Activated CD4-positive, alpha-beta T cell treated with anti-CD3 and anti-CD28 coated beads for 48 hours (primary cell): ENCODE results near the gene NGDN.

Source experiments
- DNase-seq: peaks from one replicate; pipeline ENCODE4 v3.0.0-alpha.2; 2020

Gene NGDN

DNA sequence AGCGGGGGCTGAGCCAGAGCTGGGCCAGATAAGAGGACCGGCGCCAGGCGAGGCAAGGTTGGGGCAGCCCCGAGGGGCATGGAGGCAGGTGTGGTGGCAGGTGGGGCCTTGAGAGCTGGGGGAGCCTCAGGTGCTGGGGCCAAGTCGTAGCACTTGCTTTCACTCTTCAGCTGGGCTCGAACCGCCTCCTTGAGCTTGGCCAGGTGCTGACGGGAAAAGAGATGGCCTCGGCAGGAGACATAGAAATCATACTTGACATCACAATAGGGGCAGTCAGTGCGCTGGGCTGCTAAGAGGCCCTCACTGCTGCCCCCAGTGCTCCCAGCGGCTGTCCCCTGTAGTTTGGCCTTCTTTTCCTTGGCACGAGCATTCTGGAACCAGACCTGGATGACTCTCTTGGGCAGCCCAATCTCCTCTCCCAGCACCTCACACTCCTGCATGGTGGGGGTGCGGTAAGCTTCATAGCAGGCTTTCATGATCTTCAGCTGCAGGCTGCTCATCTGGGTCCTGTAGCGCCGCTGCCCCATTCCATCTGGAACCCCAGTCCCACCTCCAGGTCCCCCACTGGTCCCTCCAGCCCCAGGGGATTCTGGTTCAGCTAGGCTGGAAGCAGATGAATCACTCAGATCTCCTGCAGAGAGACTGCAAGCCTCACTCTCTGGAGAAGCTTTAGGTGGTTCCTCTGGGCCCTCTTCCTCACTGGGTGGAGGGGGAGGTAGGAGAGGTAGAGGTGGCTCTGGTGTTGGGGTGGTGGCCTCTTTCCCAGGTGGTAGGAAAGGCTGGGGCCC is 53.9 kb downstream of the NGDN start:
- DNase-seq = no peak

DNA sequence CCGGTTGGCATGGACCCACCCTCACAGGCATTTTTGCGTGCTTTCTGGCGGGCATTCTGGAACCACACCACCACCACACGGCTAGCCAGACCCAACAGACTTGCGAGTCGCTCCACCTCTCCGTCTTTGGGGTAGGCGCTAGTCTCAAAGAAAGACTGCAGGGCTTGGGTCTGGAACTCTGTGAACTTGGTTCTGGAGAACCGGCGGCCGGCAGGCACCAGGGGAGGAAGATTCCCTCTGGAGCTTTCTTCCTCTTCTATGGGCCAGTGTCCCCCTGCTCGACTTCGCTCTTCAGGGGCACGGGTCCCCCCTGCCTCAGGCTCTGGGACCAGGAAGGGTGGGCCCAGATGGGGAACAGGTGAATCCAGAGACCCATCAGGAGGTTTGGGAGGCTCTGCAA is 55.5 kb downstream of the NGDN start:
- DNase-seq = no peak

DNA sequence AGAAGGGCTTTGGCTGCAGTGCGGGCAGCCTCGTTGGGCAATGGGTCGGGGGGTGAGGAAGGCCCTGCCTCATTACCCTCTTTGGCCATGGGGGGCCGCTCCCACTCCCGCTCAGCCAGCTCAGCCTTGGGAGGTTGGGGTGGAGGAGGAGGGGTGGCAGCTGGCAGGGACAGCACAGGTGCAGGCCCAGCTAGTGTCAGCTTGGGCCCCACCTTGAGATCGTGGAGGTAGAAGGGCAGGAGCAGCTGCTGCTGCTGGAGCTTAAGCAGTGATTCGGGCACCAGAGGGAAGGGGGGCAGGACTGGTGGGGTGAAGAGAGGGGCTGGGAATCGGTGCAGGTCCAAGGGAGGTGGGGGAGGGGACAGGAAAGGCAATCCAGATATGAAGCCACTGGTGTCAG is 56.1 kb downstream of the NGDN start:
- no peak for DNase-seq
